ENCODE data around the gene UTY. TPM values are rescaled to one million over a fixed set of nuclear protein-coding genes. Genes with fewer than 3 reads are reported as not detected.

The UTY gene
- total RNA-seq, 1 donor from 2014 or later, result 0.10 TPM

DNA sequence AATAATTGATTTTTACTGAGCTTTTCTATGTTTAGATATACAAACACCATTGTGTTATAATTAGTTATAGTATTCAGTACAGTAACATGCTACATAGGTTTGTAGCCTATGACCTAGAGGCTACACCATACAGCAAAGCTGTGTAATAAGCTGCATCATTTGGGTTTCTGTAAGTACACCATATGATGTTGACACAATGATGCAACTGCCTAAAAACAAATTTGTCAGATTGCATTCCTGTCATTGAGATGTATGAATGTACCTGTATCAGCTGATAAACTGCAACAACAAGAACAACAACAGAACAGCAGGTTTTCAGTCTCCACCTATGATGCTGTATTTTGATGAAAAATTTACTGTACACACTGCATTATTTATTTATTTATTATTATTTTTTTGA, 64.3 kb downstream of the UTY start:
- DNase-seq, result no peak

DNA sequence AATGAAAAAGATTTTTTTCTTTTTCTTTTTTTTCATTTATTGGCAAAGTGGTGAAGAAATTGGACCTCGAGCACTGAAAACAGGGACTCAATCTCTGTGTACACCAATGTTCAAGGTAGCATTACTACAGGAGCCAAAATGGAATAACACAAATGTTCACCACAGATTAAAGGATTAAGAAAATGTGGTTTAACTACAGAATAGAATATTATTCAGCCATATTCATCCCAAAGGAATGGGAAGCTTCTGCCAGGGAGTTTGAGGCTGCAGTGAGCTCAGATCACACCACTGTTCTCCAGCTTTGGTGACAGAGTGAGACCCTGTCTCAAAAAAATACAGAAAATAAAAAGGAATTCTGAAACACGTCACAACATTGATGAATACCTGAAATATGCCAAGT, 81.0 kb downstream of the UTY start:
- no peak for DNase-seq

- DNase-seq, result no peak
These were observed 98.6 kb downstream of the UTY start for GRCh38 chrY:13381110-13381683.

DNA sequence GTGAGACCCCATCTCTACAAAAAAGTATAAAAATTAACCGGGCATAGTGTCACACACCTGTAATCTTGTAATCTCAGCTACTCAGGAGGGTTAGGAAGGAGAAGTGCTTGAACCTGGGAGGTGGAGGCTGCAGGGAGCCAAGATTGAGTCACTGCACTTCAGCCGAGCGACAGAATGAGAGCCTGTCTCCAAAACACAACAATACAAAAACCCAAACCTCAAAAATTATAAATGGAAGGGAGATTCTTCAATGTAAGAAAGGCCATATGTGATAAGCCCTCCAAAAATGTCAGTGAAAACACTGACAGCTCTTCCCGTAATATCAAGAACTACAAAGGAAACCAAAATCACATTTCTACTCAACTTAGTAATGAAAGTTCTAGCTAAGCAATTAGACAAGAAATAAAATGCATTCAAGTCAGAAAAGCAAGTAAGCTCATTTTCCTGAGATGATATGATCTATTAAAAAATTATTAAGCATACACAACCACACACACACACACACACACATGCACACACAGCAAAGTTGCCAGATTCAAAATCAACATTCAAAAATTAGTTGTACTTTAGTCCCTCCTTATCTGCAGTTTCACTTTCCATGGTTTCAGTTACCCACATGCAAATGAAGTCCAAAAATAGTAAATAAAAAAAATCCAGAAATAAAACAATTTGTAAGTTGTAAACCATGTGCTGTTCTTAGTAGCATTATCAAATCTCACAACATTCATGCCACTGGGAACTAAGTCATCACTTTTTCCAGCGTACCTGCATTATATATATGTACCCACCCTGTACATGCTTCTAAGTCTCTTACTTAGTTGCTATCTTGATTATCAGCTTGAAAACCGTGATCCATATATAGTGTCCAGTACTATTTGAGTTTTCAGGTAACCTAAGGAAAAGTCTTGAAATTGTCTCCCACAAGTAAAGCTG, 108.7 kb downstream of the UTY start:
- no peak for DNase-seq

- DNase-seq, result no peak
These were observed 109.6 kb downstream of the UTY start for GRCh38 chrY:13370245-13370644.

DNA sequence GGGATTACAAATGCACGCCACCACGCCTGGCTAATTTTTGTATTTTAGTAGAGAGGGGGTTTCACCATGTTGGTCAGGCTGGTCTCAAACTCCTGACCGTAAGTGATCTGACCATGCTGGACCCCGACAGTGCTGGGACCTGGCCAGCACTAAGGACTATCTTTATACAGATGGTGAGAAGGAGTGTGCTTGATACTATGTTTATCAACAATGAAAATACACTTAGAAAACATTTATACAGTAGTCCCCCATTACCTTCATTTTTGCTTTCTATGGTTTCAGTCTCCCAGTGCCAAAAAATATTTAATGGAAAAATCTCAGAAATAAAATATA, 111.4 kb downstream of the UTY start:
- DNase-seq, result no peak

- DNase-seq, result no peak
These were observed 116.2 kb downstream of the UTY start for GRCh38 chrY:13363641-13364040.

DNA sequence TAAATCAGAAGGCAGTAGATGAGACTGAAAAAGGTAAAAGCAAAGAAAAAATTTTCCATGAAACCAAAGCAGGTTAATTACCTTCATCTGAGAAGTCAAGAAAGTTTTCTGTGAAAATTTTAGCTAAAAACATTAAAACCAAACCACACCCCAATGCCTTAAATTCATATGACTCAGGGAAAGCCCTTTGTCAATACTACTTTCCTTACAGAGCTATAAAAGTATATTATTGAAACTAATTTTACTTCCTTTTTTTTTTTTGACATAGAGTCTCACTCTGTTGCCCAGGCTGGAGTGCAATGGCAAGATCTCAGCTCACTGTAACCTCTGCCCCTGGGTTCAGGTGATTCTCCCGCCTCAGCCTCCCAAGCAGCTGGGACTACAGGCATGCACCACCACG, 117.2 kb downstream of the UTY start:
- no peak for DNase-seq

DNA sequence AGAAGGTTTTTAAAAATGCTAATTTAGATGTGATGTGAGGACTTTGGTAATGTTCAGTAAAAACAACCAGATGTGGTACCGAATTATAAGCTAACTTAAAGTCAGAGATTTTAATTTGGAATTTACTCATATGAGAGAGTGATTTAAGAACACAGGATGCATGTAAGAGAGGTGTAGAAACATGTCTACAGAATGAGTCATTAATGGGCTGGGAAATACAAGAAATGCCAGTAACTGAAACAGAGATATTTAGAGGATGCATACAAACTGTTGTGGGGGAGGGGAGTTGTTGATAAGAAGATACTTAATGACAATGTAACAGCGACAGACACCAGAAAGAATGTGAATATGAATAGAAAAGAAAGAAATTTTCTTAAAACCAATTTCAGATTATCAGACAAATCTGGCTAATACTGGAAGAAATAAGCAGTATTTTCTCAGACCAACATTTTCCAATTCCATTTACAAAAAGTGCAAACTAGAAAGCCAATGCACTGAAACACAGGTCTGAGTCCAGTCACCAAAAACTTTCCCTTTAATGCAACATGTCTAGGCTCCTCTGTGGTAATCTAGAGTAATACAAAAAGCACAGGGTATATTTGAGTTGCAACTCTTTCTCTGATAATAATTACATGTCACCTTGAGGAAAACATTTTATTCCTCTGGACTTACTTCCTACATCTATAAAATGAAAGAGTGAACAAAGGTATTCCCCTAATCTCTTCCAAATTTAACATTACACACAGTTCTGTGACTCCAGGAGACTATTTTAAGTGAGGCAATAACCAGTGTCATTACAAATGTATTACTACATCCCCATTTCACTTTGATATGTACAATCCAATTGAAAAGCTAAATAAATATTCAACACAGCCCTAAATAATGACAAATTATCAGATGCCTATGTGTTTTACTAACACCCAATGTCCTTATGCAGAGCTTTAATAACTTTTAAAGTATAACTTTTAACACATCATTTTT, 117.9 kb downstream of the UTY start:
- DNase-seq, result no peak

GRCh38 chrY:13351443-13351842, 128.4 kb downstream of the UTY start:
- no peak for DNase-seq

- DNase-seq, result no peak
These were observed 132.7 kb downstream of the UTY start for GRCh38 chrY:13347106-13347505.

DNA sequence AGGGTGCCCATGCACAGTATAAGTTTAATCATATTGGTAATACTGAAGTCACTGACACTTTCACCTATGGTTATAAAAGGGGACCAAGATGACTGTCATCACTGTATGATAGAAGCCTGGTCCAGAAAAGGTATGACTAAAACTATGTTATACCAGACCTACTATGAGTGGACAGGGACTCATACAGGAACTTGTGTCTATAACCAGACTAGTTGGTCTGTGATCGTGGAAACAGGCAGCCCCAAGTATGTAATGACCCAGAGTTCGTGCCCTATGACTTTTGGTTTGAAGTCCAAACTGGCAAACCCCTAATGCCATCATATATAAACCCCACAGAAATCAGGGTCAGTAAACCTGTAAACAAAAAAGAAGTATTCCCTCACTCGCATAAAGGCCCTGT, 134.3 kb downstream of the UTY start:
- DNase-seq, result no peak

DNA sequence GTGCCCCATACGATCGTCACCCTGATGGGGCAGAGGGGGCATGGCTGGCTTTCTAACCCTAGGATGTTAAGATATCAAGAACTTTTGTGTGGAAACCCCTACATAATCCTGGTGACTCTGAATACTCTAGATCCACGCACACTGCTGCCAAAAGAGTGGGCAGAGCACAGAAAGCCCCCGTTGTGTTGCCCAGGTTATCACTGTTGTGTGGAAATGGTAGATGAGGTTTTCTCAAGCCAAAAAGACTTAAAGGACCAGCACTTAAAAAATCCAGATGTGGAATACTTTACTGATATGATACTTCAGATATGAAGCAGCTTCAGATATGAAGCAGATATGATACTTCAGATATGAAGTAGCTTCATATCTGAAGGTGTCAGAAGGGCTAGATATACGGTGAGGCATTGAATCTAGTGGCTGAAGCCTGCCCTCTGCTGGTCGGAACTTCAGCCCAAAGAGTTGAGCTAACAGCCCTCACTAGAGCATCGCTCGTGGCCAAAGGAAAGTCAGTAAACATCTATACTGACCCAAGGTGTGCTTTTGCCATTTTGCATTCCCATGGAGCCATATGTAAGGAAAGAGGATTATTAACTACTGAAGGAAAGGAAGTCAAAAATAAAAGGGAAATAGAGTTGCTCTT, 136.4 kb downstream of the UTY start:
- no peak for DNase-seq

DNA sequence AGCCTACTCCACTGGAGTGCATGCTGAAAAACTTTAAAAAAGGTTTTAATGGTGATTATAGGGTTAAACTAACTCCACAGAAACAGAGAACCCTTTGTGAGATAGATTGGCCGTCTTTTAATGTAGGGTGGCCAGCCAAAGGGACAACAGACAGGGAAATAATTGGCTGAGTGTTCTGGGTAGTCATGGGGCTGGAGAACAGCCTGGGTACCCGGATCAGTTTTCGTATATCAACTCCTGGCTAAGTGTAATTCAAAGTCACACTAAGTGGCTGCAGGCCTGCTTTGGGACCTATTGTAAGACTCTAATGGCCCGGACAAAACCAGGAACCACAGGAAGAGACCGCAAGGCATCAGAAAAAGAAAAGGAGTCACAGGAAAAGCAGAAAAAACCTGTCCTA, 139.9 kb downstream of the UTY start:
- DNase-seq, result no peak

- DNase-seq, result no peak
These were observed 140.5 kb downstream of the UTY start for GRCh38 chrY:13339381-13339780.

DNA sequence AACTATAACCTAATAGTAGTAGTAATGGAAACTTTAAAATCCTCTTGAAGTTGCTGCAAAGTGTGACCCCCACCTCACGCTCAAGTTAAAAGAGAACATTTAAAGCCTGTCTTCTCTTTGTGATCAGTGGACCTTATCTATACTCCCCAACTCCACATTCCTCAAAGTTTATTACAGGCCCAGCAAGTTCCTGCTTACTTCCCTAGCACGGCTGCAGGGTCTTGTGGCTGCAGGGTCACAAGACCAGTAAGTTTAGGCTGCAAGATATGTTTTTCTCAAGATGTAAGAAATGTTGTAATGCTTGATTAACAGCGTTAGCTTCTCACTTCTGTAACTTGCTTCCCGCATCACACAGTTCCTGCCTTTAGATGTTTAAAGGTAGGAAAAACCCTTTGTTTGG, 141.1 kb downstream of the UTY start:
- no peak for DNase-seq

DNA sequence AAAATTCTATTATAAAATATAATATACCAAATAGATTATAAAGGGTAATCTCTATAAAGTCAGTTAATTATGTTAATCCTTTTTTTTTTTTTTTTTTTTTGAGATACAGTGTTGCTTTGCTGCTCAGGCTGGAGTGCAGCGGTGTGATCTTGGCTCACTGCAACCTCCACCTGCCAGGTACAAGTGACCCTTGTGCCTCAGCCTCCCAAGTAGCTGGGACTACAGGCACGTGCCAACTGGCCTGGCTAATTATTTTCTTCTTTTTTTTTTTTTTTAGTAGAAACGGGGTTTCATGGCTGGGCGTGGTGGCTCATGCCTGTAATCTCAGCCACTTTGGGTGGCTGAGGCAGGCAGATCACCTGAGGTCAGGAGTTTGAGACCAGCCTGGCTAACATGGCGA, 141.9 kb downstream of the UTY start:
- no peak for DNase-seq

DNA sequence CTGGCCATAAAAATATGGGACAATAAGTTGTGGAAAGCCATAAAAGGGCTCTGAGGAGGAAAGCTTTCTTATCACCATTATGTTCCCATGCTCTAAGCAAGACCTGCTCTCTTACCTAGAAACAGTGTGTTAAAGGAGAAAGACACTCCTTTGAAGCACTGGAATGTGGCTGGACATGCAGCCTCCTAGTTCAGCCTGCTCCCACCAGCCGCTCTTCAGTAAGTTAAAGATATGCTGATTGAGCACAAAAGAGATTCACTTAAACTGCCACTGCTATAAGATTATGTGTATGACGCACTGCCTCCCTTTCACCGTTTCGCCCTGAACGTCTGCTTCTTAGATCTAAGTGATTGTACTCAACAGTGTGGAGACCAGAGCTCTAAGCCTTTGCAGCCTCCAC, 146.0 kb downstream of the UTY start:
- no peak for DNase-seq

DNA sequence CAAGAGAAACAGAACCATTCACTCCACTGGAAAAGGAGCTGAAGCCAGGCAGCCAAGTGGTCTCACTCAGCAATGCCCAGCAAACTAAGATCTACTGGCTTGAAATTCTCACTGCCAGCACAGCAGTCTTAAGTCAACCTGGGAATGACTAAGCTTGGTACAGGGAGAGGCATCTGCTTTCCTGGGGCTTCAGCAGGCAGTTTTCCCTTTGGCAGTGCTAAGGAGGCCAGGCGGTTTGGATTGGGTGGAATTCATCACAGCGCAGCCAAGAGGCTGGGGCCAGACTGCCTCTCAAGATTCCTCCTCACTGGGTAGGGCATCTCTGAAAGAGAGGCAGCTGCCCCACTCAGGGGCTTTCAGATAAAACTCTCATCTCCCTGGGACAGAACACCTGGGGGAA, 149.2 kb downstream of the UTY start:
- DNase-seq, result no peak

DNA sequence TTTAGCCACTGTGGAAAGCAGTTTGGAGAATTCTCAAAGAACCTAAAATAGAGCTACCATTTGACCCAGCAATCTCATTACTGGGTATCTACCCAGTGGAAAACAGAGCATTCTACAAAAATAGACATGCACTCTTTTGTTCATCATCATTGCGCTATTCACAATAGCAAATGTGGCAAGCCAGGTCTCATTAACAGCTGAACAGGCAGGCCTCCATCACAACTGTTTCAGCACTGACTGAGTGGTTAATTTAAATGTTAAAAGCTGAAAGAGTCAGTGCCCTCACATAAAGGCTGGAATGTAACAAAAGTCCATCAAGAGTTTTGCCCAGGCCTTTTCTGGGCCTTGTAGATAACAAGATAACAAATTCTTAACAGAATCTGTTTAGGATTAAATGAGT, 166.9 kb downstream of the UTY start:
- no peak for DNase-seq

DNA sequence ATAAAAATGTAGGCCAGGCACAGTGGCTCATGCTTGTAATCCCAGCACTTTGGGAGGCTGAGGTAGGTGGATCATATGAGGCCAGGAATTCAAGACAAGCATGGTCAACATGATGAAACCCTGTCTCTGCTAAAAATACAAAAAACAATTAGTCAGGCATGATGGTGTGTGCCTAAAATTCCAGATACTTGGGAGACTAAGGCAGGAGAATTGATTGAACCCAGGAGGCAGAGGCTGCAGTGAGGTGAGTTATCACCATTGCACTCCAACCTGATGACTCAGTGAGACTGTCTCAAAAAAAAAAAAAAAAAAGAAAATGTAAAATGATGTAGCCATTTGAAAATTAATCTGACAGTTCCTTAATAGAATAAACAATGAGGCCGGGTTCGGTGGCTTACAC, 171.9 kb downstream of the UTY start:
- DNase-seq, result no peak

DNA sequence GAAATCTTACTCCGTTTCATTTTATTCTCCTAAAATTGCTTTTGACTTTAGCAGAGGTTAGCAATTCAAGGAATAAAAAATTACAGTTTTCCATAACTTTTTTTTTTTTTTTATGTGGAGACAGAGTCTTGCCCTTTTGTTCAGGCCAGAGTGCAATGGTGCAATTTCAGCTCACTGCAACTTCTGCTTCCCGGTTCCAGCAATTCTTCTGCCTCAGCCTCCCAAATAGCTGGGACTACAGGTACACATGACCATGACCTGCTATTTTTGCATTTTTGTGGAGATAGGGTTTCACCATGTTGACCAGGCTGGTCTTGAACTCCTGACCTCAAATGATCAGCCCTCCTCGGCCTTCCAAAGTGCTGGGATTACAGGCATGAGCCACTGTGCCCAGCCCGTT, 179.0 kb downstream of the UTY start:
- no peak for DNase-seq

GRCh38 chrY:13299411-13299810, 180.4 kb downstream of the UTY start:
- DNase-seq, result no peak
